Nephron progenitor cell (in vitro differentiated cells): ENCODE results near the gene P3H1.
A peak's percentile ranks its signal among the peaks of the same experiment; 100 is the strongest.

Source experiments
- DNase-seq: peaks from one replicate; pipeline ENCODE4 v3.0.0; 2021
- H3K27ac Mint-ChIP-seq: 2 replicates; pipeline ENCODE4 v1.8.0; 2021; ENCODE audit warnings: mild to moderate bottlenecking, moderate library complexity, mixed read lengths
- H3K27me3 Mint-ChIP-seq: 2 replicates; pipeline ENCODE4 v1.8.0; 2021; ENCODE audit warnings: mild to moderate bottlenecking, low read depth, mixed read lengths; ENCODE audit not compliant: poor library complexity
- H3K36me3 Mint-ChIP-seq: 2 replicates; pipeline ENCODE4 v1.8.0; 2021; ENCODE audit warnings: low read depth, mixed read lengths
- H3K4me1 Mint-ChIP-seq: 2 replicates; pipeline ENCODE4 v1.8.0; 2021; ENCODE audit warnings: mixed read lengths
- H3K4me3 Mint-ChIP-seq: 2 replicates; pipeline ENCODE4 v1.8.0; 2021; ENCODE audit warnings: mild to moderate bottlenecking, moderate library complexity, mixed read lengths
- H3K9me3 Mint-ChIP-seq: 2 replicates; pipeline ENCODE4 v1.8.0; 2021; ENCODE audit warnings: mild to moderate bottlenecking, moderate library complexity, mixed read lengths
- TF ChIP-seq, protein P1 (sequence below): fragments of 200-600 bp; sonication (generic); IDR thresholded peaks from 2 replicates; pipeline ENCODE4 v1.5.0; 2021; ENCODE audit warnings: antibody characterized with exemption

The P3H1 gene

DNA sequence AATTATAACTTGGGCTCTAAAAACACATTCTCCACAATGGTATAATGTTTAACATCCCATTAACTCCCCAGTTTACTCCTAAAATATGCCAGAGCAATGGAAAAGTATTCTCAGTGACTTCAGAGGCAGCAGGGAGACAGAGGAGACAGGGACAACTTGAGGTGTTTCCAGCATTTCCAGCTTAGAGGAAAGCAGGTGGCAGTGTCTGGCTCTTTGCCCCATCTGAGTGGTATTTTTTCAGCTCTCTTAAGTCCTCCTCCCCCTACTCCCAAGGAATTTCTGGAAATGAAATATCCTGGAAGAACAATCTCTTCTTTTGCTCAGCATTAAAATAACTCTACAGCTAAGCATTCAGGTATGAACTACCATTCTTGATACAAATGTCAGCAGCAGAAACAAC is 39.3 kb upstream of the P3H1 start:
- peaks cover 18% of the 10 kb centered on the region for H3K9me3 Mint-ChIP-seq
- peaks cover 76% of the 10 kb centered on the region for H3K36me3 Mint-ChIP-seq
- H3K4me3 Mint-ChIP-seq, result no peak overlapping the region
- H3K4me1 Mint-ChIP-seq, result no peaks in the 10 kb centered on the region
- DNase-seq, result no peak
- H3K27ac Mint-ChIP-seq, result no peak overlapping the region
- H3K27me3 Mint-ChIP-seq, result peaks cover 6% of the 10 kb centered on the region
- TF ChIP-seq, protein P1, sequence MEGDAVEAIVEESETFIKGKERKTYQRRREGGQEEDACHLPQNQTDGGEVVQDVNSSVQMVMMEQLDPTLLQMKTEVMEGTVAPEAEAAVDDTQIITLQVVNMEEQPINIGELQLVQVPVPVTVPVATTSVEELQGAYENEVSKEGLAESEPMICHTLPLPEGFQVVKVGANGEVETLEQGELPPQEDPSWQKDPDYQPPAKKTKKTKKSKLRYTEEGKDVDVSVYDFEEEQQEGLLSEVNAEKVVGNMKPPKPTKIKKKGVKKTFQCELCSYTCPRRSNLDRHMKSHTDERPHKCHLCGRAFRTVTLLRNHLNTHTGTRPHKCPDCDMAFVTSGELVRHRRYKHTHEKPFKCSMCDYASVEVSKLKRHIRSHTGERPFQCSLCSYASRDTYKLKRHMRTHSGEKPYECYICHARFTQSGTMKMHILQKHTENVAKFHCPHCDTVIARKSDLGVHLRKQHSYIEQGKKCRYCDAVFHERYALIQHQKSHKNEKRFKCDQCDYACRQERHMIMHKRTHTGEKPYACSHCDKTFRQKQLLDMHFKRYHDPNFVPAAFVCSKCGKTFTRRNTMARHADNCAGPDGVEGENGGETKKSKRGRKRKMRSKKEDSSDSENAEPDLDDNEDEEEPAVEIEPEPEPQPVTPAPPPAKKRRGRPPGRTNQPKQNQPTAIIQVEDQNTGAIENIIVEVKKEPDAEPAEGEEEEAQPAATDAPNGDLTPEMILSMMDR, result no peak

DNA sequence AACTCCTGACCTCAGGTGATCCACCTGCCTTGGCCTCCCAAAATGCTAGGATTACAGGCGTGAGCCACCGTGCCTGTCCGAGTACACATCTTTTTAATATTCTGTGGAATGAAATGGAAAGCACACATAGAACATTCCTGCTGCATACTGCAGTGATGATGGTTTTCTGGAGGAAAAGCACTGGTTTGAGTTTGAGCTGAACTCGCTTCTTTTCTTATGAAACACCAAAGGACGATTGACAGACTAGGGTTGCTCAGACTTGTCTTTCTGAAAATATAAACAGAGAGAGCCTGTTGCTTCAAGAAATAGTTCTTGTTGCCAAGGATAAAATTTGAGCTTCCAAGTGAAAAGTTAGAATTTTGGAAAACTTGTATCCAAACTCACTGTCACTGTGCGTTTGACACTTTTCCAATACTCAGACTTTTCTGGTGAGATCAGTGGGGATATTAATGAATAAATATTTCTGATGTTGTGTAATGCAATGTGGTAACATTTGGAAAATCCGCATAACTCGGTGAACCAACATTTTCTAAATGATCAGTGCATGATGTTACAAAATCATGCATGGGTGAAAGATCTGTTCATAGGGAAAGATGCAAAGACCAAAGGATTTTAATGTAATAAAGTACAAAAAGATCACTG is 35.1 kb upstream of the P3H1 start:
- TF ChIP-seq, protein P1, result no peak
- H3K27me3 Mint-ChIP-seq, result peaks cover 6% of the 10 kb centered on the region
- H3K4me1 Mint-ChIP-seq, result peaks cover 10% of the 10 kb centered on the region
- H3K27ac Mint-ChIP-seq, result no peak overlapping the region
- H3K36me3 Mint-ChIP-seq, result peaks cover 42% of the 10 kb centered on the region
- peaks cover 18% of the 10 kb centered on the region for H3K9me3 Mint-ChIP-seq
- H3K4me3 Mint-ChIP-seq, result no peak overlapping the region
- no peak for DNase-seq

GRCh38 chr1:42797979-42798378 is 31.2 kb upstream of the P3H1 start:
- TF ChIP-seq, protein P1, result no peak
- Mint-ChIP-seq H3K36me3 (peaks cover 4% of the 10 kb centered on the region), H3K9me3 (peaks cover under 1% of the 10 kb centered on the region), H3K27ac (peak overlapping the region; percentile 12), H3K27me3 (no peaks in the 10 kb centered on the region), H3K4me3 (no peak overlapping the region), H3K4me1 (peaks cover 10% of the 10 kb centered on the region)
- DNase-seq, result no peak

DNA sequence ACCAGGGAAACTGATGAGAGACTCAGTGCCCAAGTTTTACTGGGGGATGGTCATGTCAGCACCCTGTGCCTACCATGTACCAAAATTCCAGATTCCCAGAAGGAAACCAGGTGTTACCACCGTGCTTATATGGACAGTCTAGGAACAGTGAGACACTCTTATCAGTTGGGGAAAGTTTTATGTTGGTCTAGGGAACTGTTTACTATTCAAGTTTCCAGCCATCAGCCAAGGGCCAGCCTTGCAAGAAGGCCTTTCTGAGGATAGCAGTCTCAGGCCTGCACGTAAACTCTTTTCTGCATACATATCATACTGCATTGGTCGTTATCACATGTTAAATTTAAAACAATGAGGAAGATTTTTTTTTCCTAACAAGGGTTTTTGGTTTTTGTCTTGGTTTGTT is 30.6 kb upstream of the P3H1 start:
- Mint-ChIP-seq H3K27ac (peak overlapping the region; percentile 36), H3K4me3 (no peak overlapping the region), H3K9me3 (no peaks in the 10 kb centered on the region), H3K27me3 (no peaks in the 10 kb centered on the region), H3K4me1 (peaks cover 10% of the 10 kb centered on the region), H3K36me3 (peaks cover 3% of the 10 kb centered on the region)
- TF ChIP-seq, protein P1, result no peak
- DNase-seq, result no peak

DNA sequence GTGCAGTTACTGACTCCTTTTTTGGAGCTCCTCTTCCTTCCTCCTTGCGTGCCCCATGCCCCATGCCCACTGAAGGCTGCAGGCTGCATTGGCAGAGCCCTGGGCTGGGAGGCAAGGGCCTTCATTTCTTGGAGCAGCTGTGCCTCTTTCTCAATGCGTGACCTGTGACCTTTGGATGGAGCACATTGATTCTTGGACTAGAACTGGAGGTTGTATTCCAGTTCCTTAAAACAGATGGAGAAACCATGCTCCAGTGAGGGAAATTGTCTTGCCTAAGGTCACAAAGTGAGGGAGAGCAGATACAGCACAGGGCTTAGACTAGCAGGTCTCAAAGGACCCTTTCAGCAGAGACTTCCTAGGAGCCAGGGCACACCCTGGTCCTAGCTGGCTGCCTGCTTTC is 27.0 kb upstream of the P3H1 start:
- TF ChIP-seq, protein P1, result no peak
- Mint-ChIP-seq H3K9me3 (no peaks in the 10 kb centered on the region), H3K36me3 (no peaks in the 10 kb centered on the region), H3K27ac (no peak overlapping the region), H3K4me1 (peaks cover 10% of the 10 kb centered on the region), H3K4me3 (no peak overlapping the region), H3K27me3 (no peaks in the 10 kb centered on the region)
- no peak for DNase-seq

- H3K36me3 Mint-ChIP-seq, result peaks cover 17% of the 10 kb centered on the region
- TF ChIP-seq, protein P1, result no peak
- H3K27ac Mint-ChIP-seq, result peak overlapping the region; percentile 45
- peaks cover 10% of the 10 kb centered on the region for H3K4me1 Mint-ChIP-seq
- DNase-seq, result no peak
- no peaks in the 10 kb centered on the region for H3K27me3 Mint-ChIP-seq
- no peaks in the 10 kb centered on the region for H3K9me3 Mint-ChIP-seq
- H3K4me3 Mint-ChIP-seq, result no peak overlapping the region
Measured at GRCh38 chr1:42788021-42788420, 21.2 kb upstream of the P3H1 start.
